Iris pigment epithelial cell (primary cell): ENCODE measurements around the gene F2RL1.
"Not testable (repeated sequence)": the region's sequence is repeated elsewhere in the genome, so short reads cannot be mapped to it uniquely, and the experiment has no call there.

Source experiments
- DNase-seq: peaks from one replicate; pipeline ENCODE4 v3.0.0-alpha.2; 2011; ENCODE audit warnings: low read depth

The F2RL1 gene

DNA sequence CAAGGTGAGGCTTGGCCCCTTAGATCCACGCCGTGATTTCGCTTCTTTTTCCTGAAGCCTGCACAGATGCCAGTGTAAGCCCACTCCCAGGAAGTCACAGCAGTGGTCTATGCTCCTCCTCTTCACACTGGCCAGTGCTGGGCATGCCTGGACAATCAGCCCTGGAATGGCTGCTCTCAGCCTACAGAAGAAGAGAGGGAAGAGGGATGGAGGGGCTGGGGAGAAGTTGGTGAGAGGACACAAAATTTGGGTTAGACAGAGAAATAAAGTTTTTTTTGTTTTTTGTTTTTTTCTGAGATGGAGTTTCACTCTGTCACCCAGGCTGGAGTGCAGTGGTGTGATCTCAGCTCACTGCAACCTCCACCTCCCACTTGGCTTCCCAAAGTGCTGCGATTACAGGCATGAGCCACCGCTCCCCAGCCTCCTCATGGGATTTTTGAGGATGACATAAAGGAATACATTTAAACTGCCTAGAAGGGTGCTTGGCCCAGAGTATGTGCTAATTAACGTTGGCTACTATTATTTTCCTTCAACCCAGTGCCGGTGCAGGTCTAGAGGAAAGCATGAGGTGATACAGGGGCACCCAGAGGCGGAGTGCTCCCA is 31.8 kb downstream of the F2RL1 start:
- no peak for DNase-seq

DNA sequence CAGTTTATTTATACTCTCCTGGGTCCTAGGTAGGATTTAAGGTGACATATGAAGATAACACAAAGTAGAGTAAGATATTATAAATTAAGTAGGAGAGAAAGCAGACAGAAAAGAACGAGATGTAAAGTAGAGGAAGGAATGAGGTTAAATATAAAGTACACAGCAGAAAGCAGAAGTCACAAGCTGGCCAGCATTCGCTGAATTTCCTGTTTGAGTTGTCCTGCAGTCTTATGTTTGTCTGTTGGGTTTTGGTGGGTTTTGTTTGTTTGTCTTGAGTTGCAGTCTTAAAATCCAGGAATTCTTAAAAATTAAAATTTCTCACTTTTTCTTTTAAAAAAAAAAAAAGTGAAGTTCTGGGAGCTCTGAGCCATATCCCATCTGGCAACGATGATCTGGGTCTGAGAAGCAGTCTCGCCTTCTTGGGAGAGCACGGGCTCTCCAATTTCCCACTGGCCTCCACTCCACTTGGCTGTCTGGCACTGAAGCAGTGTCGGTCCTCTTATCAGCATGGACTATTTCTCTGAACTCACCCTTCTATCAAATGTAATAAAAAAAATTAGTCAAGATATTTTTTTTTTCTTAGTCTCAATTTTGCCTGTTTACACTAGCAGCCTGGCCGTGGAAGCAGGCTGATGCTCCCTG is 33.0 kb downstream of the F2RL1 start:
- no peak for DNase-seq

DNA sequence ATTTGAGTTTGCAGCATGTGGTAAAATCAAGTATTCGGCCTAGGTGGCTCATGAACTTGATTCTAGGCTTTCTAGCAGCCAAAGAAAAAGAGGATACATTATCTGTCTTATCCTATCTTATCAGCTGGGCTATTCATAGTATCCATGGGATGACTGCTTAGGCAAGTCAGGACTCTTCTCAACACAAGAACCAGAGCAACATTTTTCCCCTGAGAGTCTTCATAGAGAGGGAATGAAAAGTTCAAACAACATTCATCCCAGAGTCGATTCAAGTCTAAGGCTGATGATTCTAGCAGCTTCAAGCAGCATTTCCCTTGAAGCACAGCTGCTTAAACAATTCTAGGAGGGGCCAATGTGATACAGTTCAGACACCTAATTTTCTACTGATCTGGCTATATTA is 33.9 kb downstream of the F2RL1 start:
- DNase-seq, result no peak

- not testable (repeated sequence) for DNase-seq
Observed at GRCh38 chr5:76853741-76854140, 34.9 kb downstream of the F2RL1 start.

GRCh38 chr5:76854644-76855043 is 35.8 kb downstream of the F2RL1 start:
- DNase-seq, result no peak

DNA sequence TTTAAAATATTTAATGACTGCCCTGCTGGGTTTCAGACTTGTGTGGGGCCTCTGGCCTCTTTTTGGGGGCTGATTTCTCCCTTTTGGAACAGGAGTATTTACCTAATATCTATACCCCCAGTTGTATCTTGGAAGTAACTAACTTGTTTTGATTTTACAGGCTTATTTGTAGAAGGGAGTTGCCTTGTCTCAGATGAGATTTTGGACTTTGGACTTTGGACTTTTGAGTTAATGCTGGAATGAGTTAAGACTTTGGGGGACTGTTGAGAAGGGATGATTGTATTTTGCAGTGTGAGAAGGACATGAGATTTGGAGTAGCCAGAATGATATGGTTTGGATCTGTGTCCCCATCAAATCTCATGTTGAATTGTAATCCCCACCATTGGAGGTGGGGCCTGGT is 36.7 kb downstream of the F2RL1 start:
- not testable (repeated sequence) for DNase-seq

DNA sequence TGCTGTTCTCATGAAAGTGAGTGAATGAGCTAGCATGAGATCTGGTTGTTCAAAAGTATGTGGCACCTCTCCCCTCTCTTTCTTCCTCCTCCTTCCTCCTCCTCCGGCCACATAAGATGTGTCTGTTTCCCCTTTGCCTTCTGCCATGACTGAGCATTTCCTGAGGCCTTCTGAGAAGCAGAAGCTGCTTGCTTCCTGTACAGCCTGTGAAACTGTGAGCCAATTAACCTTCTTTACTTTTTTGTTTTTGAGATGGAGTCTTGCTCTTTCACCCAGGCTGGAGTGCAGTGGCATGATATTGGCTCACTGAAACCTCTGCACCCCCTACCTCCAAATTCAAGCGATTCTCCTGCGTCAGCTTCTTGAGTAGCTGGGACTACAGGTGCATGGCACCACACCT is 37.1 kb downstream of the F2RL1 start:
- no peak for DNase-seq

DNA sequence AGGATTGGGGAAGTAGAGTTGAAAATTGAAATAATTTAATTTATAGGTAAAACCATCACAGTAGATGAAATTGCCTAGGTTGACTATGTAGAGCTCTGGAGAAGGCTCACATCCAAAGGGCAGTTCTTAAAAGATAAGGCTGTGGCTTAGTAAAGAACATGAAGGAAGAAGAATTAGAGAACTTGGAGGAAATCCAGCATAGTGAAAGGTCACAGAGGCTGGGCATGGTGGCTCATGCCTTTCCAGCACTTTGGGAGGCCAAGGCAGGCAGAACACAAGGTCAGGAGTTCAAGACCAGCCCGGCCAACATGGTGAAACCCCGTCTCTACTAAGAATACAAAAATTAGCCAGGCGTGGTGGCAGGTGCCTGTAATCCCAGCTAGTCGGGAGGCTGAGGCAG is 38.0 kb downstream of the F2RL1 start:
- not testable (repeated sequence) for DNase-seq

DNA sequence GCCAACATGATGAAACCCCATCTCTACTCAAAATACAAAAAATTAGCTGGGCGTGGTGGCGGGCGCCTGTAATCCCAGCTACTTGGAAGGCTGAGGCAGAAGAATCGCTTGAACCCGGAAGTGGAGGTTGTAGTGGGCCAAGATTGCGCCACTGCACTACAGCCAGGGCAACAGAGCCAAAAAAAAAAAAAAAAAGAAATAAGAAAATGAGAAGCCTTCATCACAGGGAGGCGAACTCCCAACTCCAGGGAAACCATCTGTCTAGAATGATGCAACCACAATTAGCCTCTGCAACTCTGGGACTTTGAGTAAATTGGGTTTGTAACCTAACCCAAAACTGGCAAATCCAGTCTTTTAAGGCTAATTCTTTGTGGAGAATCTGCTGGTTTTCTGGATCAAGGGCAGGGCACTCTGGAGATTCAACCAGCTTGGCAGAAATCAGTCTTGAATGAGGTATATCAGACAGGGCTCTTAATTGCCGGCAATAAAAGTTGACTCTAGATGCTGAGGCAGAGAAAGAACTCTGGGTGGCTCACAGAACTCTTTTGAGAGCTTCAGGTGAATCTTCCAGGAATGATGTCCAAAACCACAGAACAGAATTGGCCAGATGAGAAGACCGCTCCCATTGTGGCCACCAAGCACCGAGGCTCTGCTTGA is 40.9 kb downstream of the F2RL1 start:
- no peak for DNase-seq

GRCh38 chr5:76861612-76862011 is 42.8 kb downstream of the F2RL1 start:
- peak; percentile 44 for DNase-seq

DNA sequence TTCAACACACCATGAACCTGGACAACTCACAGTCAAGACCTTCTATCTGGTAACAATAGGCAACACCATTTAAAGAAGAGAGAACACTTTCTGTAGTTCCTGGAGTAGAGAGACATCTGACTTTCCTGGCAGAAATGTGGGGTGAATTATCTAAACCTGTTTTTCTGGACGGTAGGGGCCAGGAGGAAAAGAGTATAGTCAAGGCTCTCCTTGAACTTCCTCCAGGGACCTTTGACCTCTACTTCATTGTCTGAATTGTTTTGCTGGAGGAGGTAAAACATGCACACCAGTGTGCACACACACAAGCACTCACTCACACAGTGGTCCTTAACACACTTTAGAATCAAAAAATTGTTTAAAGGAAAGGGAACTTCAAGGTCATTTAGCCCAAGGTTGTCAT is 44.2 kb downstream of the F2RL1 start:
- DNase-seq, result no peak

- DNase-seq, result no peak
Observed at GRCh38 chr5:76866503-76866902, 47.7 kb downstream of the F2RL1 start.

GRCh38 chr5:76867038-76867437 is 48.2 kb downstream of the F2RL1 start:
- no peak for DNase-seq

DNA sequence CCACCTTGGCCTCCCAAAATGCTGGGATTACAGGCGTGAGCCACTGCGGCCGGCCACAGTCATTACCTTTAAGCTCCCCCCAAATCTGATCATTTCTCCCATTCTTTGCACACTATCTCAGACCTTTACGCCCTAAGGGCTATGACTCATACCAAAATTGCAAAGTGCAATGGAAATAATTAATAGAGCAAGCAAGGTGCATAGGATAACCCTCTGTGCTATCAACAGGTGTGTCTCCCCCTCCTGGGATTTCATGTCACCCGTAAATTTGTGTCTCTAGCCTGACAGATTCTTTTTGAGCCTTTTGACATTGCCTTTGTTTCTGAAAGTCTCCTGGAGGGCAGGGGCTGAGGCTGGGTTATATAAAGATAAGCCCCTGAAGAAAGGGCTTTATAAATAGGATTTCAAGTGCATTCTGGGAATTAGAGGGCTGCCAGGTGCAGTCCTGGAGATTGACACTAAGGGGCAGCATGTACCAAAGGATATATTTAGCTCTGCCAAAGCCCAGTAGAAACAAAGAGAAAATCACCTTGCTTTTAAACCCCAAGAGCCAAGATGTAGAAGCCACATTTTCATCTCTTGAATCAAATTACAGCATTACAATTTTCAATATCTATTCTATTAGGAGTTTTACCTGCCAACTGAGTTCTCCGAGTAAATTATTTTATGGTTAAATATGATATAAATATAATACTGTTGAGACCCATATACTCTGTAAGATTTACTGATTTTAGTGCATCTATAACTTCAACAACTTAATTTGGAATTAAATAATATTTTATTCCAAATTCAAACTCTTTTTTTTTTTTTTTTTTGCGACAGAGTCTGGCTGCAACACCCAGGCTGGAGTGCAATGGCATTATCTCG is 49.2 kb downstream of the F2RL1 start:
- DNase-seq, result peak; percentile 67

GRCh38 chr5:76870046-76870445 is 51.2 kb downstream of the F2RL1 start:
- DNase-seq, result no peak

DNA sequence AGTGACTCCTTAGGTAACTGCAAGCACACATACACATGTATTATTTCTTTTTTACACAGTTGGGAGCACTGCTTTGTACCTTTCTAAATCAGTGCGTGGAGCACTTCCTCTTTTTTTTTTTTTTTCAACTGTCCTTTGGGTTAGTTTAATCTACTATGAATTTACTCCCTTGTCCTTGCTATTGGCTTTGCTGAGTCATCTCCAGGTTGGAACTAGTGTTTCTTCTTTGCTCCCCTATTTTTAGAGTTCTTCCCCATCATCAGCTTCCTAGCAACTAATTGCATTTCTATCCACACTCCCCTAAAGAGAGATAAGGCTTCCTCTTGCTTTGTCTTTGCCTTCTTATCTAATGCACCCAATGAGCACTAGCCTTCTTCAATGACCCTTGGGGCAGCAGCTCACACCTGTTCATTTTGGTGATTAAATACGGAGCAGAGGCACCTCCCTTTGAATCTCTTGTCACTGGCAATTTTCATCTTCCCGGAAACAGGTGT is 55.3 kb downstream of the F2RL1 start:
- DNase-seq, result no peak
